LoVo (cell line): ENCODE measurements around the gene CLEC2B.

Source experiments
- DNase-seq: peaks from one replicate; pipeline ENCODE4 v3.0.0-alpha.2; 2016; ENCODE audit warnings: low spot score

CLEC2B gene

DNA sequence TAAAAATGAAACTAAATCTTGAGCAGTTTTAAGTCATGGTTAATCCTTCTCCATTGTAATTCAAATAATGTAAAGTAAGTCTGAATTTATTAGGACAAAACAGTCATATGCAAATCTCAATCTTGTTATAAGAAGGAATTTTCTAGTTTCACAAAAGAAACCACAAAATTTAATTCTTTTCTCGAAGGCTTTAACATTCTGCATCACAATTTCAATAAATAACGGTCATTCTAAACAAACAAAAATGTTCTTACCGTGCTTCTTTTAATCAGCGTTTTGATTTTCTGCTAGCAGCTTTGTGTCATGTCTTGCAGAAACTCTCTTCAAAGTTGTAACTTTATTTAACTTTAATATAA is 225 bp downstream of the CLEC2B start:
- DNase-seq: no peak

DNA sequence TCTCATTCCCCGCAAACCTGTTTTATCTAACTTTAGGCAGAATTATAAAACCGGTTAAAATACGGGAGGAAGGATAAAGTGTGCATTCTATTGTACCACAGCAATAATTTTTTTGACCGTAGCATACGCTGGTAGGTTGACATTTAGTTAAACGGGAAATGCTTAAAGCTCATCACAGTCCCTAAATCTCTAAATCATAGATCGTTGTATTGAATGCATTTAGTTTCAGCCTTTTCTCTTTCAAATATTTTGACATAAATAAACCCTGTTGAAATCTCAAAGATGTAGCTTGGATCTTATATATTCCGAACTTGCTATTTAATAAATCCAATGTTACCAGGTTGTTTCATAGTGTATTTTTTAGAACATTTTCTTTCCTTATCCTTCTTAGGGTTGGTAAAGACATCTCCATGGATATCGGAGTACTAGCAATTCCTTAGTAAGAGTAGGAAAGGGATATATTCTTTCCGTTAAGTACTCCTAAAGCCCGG is 798 bp downstream of the CLEC2B start:
- no peak for DNase-seq

DNA sequence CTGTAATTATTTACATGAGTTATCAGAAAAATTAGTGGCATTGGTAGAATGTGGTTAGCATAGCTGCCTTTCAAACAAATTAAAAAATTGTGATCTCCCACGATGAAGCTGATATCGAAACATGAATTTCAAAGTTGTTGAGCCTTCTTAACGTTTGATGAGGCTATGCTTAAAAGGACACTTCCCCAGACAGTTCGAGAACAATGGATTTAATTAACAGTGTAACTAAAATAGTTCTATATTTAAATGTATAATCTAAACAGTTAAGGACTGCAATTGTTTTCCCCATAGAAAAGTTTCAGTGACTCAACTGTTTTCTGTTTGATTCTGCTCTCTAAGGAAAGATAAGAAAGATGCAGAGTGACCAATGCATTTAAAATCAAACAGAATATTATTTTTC is 1.6 kb downstream of the CLEC2B start:
- no peak for DNase-seq

DNA sequence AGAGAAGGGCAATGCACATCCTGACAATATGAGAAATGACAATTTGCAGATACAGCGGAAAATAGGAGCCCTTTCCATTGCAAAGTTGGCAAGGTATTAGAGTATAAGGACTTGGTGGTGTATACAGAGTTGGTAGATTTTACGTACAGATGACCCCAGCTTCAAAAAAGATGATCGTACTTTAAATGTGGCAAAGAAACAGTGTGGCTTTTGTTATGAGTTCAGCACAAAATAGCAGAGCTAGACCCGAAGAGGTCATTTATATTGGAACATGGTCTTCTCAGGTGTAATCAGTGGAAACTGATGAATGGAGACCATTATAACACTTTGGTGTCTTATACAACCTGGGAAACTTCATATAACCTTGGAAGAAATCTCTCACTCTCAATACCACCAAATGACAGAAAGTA is 2.3 kb downstream of the CLEC2B start:
- DNase-seq: no peak

DNA sequence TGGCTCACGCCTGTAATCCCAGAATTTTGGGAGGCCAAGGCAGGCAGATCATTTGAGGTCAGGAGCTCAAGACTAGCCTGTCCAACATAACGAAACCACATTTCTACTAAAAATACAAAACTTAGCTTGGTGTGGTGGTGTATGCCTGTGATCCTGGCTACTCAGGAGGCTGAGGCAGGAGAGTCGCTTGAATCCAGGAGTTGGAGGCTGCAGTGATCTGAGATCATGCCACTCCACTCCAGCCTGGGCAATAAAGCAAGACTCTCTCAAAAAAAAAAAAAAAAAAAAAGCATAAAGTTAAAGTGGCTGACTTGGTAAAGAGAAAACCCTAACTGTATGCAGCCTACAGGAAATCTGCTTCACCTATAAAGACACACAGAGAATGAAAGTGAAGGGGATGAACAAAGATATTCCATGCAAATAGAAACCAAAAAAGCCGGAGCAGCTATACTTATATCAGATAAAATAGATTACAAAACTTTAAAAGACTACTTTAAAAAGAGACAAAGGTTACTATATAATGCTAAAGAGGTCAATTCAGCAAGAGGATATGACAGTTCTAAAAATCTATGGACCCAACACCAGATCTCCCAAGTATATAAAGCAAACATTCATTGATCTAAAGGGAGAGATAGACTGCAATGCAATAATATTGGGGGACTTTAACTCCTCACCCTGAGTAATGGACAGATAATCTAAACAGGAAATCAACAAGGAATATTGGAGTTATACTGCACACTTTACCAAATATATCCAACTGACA is 4.1 kb downstream of the CLEC2B start:
- no peak for DNase-seq

DNA sequence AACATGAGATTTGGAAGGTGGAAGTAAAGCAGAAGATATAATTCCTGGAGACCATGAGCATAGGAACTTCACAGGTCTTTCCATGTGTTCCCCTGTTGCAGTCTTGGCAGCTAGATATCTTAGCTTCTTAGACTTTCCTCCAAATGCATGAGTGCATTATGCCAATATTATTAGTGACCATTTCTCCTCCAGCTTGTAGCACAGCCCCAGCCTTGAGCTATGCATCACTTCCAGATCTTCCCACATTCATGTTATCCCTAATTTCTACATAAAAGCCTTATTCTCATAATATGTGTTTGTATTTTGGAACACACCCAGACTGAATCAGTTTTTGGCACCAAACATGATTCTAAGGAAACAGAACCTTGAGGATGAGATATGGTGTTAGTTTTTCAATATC is 11.0 kb downstream of the CLEC2B start:
- DNase-seq: no peak

DNA sequence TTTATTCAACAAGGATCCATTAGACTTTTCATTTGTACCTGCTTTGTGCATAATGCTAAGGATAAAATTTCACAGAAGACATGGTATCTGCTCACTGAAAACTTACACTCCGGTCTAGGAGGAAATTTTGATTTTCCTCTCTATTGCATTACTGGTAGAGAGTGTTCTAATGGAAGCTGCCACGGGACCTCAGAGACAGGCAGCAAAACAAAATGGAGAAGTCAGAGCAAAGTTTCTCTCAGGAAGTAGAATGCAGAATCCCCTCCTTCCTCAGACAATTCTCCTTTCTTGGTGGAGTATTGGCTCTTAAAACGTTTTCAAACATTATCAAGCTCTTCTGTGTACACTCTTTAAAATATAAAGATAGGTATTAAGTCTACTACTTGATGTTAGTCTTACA is 12.3 kb downstream of the CLEC2B start:
- no peak for DNase-seq

DNA sequence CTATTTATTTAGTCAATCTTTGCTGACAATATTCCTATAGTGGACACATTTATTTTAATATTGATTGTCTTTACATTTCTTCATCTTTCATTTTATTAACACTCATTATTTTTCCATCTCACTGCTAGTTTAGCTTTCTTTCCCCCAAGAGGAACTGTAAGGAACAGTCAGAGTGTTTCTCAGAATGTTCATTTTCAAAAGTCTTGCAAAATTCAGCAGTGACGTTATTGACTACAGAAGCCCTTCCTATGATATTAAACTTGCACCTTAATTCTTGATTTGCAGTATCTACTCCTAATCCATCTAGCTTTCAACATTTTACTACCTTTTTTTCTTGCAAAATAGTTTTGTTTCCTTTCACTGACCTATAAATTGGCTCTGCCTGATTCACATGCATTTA is 13.0 kb downstream of the CLEC2B start:
- DNase-seq: no peak

DNA sequence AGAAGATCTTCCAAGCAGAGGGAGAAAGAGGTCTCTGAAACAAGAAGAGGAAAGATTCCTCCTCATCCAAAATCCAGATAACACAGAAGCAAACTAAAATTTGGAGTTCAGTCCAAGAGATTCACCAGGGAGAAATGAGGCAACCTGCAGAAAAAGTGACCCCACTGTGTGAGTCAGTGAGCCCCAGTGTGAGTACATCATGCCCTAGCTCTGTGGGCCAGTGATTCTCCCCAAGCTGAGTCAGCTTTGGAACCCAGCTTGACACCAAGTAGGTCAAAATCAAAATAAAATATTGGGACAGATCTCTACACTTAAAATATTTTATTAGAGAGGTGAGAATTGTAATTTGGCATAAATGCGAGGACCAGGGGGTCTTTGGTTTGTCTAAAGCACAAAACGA is 17.2 kb downstream of the CLEC2B start:
- DNase-seq: no peak

DNA sequence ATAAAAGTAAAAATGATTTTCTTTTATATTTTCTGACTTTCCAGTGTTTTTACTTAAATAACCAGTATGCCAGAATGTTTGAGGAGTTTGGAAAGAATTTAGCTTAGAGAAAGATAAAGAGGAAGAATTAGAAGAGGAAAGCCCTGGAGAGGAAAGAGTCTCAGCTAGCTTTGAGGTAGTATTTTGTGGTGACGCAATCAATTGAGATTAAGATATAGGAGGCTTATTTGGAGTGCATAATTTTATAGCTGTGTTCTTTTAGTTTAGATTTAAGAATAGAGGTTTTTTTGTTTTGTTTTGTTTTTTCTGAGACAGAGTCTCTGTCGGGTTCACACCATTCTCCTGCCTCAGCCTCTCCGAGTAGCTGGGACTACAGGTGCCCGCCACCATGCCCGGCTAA is 18.1 kb downstream of the CLEC2B start:
- no peak for DNase-seq

DNA sequence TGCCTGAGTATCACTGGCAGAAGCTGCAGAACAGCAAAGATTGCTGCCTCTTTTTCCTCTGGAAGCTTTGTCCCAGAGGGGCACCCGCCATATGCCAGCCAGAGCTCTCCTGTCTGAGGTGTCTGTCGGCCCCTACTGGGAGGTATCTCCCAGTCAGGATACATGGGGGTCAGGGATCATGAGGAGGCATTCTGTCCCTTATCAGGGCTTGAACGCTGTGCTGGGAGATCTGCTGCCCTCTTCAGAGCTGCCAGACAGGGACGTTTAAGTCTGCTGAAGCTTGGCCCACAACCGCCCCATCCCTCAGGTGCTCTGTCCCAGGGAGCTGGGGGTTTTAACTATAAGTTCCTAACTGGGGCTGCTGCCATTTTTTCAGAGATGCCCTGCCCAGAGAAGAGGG is 20.3 kb downstream of the CLEC2B start:
- no peak for DNase-seq

DNA sequence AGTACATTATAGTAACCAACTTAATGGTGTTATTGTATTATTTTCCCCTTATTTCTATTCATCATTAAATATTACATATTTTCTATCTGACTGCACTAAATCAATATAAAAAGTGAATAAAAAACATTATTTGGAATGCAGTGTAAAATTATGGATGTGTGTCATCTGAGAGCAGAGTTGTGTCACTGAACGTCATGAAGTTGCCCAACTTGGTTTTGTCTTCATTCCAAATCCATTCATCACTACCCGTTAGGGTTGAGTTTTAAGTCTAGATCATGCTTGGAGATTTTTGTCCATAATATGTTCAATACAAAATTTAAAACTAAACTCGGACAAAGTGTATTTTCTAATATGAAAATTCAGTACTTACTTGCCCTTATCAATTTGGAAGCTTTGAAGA is 25.7 kb downstream of the CLEC2B start:
- no peak for DNase-seq

DNA sequence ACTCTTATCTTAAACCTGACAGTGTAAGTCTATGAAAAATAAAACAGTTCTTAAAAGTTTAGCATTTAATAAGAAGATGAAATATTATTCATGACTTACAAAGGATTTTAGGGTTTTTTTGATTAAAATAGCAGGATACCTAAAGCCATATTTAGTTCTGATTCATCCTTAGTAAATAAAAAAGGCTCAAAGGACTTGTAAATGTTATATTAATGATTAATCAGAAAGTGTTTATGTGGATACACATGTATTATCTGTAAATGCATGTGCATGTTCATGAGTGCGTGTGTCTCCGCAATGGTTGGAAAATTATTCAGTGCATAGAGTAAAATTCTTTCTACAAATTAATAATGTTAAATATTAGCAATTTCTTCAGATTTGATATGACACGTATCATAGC is 37.4 kb downstream of the CLEC2B start:
- DNase-seq: no peak

DNA sequence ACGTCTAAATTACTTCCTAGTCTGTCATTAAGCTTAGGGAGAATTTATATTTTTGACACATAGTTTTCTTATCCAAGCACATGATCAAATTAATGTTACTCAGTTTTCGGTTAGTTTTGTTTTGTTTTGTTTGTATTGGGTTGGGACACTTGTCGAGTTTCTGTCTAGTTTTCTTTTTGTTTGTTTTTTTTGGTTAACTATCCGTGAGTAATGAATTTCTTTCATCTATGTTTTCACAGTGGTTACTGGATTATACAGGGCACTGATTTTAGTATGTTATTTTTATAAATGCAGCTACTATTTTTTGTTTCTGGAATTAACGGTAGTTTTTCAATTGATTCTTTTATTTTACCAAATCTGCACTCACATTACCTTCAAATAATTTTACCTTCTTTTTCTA is 39.2 kb downstream of the CLEC2B start:
- no peak for DNase-seq

DNA sequence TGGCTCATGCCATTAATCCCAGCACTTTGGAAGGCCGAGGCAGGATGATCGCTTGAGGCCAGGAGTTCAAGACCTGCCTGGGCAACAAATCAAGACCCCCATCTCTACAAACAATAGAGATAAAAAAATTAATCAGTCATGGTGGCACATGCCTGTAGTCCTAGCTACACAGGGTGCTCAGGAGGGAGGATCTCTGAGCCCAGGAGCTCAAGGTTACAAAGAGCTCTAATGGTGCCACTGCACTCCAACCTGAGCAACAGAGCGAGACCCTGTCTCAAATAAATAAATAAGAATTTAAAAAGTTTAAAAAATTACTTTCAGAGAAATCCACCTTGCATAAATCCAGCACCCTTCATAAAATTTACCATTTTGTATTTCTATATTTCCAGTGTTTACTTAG is 39.7 kb downstream of the CLEC2B start:
- no peak for DNase-seq

DNA sequence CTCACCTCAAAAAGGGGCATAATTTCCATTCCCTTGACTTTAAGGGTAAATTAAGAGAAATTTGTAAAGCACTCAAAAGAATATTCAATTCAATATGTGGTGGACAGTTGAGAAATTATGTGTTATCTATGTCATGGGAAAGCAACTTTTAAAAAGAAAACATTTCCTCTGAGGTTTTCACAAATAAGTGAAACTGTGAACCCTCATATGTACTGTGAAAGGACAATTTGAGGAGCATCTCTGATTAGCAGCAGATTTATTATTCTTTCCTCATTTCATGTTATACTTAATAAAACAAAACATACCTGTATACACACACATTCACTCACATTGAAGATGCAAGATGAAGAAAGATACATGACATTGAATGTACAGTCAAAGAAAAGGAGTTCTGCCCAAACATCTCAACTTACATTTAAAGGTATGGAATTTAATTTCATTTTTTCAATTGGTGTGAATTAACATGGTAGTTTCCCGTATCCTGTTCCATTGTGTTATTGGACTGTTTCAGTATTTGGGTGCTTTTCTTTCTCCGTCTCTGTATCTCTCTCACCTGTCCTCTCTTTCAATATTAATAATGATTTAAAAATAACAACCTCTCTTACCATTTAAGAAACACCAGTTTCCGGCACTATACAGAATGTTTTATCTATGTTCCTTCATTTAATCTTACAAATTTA is 41.8 kb downstream of the CLEC2B start, which contains the start of gene KLRF1:
TSS of gene KLRF1 (plus strand) at position 273 of the 680 bp plus-strand sequence. CDS start at position 337, 64 bp downstream.
- no peak for DNase-seq

DNA sequence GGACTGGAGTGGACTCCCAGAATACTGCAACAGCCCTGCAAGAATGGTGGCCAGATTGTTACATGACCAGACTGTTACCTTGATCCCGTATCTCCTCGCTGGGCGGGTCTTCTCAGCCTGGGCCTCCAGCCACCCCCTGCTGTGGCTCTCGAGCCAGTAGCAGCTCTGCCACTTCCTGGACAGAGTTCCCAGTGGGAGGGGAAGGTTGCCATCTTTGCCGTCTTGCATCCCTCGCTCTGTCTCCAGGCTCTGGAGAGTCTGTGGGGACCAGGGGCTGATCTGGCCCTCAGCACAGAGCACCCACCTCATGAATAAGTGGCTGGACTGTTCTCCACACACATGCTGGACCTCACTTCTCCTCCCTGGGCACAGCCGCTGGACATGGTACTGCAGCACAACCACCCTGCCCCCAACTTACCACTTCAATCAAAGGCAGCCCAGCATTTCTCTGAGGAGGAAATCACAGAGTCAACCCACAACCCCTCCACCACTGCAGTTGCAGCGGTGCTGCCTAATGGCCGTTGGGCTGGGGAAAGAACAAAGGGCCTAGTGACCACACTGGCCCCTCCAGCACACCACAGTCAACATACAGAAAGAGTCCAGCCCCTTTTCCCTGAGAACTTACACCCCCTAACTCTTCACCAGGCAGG is 48.7 kb downstream of the CLEC2B start:
- no peak for DNase-seq

DNA sequence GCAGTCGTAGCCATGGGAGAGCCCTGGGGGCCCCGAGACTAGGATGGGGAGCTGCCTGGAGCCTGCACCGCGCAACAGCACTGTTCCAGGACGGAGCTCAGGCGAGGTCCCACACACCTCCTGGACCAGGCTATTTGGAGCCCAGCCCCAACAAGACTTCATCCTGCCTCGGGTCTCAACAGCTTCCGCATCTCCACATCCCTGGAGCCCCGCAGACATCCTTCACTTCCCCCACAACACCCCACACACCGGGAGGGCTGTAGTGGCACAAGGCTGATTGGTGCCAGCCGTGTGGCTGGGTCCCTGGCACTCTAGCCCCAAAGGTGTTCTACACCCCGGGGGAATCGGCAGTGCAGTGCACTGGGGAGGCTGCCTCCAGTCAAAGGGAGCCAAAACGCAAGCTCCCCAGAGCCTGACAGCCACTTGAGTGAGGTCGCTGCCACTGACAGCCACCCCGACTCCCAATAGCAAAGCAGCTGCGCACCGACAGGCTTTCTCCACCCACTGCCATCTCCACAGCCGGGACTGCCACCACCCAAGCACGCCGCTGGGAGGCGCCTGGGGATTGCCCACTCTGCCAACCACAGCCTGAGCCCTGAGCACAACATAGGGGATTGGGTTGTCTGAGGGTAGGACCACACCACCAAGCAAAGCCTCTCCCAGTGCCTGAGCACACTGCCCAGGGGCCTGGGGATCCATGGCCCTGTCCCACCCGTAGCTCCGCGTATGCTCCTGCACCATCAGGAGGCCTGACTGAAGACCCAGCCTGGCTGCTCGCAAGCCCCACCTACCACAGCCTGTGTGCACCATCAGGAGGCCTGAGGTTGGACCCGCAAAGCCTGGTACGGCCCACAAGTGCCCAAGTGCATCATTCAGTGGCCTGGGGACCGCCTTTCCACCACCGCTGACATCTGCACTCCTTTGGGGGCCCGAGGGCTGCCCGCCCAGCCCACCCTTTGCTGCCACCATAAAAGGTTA is 55.0 kb downstream of the CLEC2B start:
- DNase-seq: peak; percentile 28

DNA sequence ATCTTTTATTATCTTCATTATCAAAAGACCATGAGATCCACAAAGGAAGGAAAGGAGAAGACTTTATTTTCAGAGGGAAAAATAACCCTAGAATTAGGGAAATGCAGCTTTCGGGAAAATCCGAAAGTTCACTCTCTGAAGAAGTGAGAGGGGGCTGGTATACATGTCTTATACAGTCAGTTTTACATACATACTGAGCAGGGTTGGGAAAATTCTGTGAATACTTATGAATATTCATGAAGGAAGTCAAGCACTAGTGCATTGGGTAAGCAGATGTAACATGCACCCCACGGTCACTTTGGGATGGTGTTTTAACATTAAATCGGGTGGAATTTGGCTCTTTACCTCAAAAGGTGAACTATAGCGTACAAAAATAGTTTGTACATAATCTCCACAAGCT is 57.5 kb downstream of the CLEC2B start:
- DNase-seq: no peak

DNA sequence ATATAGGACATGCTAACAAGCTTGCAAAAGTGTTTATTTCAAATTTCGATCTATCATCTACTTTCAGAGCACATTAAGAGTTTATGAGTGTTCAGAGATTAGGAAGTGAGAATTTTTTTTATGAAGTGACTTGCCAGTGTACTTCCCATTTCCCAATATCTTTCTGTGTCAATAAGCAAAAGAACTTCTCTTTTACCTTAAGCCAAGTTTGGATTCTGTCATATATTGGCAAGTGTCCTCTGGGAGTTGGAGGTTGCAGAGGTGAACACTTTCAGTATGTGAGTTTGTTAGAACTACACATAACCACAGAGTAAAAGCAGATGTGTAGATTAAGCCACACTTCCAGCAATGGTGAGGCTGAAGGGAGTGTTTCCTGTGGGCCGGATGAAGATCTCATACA is 58.5 kb downstream of the CLEC2B start:
- DNase-seq: no peak

DNA sequence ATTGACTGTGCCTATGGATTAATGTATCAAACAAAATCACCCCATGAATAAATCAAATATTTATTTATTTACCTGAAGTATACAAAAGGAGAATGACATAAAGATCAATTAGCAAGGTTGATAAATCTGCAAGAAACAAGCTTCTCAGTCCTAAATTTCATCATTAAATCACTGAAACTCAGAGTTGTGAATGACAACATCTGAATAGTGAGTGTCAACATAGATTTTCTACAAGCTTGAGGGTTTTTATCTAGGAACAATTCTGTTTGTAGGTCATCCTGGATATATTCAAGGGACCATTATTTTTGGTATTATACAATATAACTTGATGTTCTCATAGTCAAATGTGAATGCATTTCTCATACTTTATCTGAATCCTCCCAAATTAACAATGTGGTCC is 59.3 kb downstream of the CLEC2B start:
- no peak for DNase-seq

DNA sequence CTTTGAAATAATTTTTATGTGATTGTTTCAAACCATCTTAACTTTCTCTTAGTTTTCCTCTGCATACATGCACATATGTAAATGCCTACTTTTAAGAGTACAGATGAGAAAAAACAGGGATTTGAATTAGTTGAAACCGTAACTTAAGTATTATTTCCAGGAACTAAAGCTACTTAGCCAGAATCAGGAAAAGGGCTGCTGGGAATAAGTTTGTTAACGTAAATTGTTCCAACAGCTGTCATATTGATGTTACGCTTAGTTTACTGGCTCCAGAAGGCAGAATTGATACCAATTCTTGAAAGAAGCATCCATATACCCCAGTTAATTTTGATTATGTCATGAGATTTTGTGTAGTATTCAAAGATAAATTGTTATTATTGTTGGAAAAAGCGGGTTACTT is 59.8 kb downstream of the CLEC2B start:
- no peak for DNase-seq
